OCI-LY3 (cell line): ENCODE results near the gene PYGM.

Source experiments
- CTCF ChIP-seq: fragments of 200-600, 300-600 bp; sonication (generic); IDR thresholded peaks from 2 replicates; pipeline ENCODE4 v1.5.1; 2014; ENCODE audit warnings: antibody characterized with exemption, low read length, low read depth
- EZH2phosphoT487 ChIP-seq: fragments of 200-600 bp; shearing (Covaris generic); IDR thresholded peaks from 2 replicates; pipeline ENCODE4 v1.6.1; 2018; ENCODE audit warnings: antibody characterized with exemption, mixed run types, low read depth

DNA sequence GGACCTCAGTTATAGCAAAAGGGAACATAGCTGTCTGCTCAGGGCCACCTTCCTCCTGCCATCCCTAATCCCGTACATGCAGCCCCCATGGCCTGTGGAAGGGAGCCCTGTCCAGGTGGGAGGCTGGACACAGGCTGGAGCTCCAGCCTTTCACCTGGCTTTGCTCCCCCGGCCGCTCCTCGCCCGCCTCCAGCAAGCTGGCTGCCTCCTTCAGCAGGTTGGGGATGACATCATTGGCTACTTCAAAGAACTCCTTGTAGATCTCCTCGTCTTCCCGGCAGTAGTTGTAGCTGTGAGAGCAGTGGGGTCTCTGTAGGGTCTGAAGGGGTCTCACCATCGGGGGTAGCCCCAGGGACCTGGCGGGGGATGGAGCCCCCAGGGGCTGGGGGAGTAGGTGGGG is 45.7 kb upstream of the PYGM start:
- no peak for TF ChIP-seq CTCF
- TF ChIP-seq EZH2phosphoT487 = no peak
